Cardiac septum (tissue), 1 donor: Measurements from ENCODE around the gene HIKESHI. TPM values are rescaled to one million over a fixed set of nuclear protein-coding genes. Genes with fewer than 3 reads are reported as not detected.
"Not testable (repeated sequence)": the region's sequence is repeated elsewhere in the genome, so short reads cannot be mapped to it uniquely, and the experiment has no call there.

ENCODE experiments used
- DNase-seq: peaks from one replicate; pipeline ENCODE4 v3.0.0-alpha.2; 2020; ENCODE audit warnings: low spot score
- intact Hi-C: fragments of 100-400 bp; cut with DNase I; formaldehyde crosslinking; loops from one replicate; pipeline ENCODE4 v1.14.0; 2022
- long read RNA-seq: library from polyadenylated mRNA; unstranded; transcript quantifications from one replicate; pipeline ENCODE4 v2.0.0, GENCODE V29; 2021
- total RNA-seq: library from RNA; stranded (reverse); fragmentation: NEBNext Ultra II Directional; extraction: Animal tissue kit (Norgen Biotek cat#: 25700); gene quantifications from one replicate; pipeline ENCODE4 v1.2.1, GENCODE V29; 2021
- donor health status: DM: no; HTN: no; CAD: no.

The HIKESHI gene, protein sequence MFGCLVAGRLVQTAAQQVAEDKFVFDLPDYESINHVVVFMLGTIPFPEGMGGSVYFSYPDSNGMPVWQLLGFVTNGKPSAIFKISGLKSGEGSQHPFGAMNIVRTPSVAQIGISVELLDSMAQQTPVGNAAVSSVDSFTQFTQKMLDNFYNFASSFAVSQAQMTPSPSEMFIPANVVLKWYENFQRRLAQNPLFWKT
- total RNA-seq, result 37.4 TPM
- long read RNA-seq, transcript HIKESHI-201 (5 exons, 1,113 nt), result major isoform, 28 of 37 reads
- long read RNA-seq, partial matches to known transcripts, result 2 of 37 reads
- long read RNA-seq, other reads (novel, unspliced or antisense), result 4 of 37 reads

DNA sequence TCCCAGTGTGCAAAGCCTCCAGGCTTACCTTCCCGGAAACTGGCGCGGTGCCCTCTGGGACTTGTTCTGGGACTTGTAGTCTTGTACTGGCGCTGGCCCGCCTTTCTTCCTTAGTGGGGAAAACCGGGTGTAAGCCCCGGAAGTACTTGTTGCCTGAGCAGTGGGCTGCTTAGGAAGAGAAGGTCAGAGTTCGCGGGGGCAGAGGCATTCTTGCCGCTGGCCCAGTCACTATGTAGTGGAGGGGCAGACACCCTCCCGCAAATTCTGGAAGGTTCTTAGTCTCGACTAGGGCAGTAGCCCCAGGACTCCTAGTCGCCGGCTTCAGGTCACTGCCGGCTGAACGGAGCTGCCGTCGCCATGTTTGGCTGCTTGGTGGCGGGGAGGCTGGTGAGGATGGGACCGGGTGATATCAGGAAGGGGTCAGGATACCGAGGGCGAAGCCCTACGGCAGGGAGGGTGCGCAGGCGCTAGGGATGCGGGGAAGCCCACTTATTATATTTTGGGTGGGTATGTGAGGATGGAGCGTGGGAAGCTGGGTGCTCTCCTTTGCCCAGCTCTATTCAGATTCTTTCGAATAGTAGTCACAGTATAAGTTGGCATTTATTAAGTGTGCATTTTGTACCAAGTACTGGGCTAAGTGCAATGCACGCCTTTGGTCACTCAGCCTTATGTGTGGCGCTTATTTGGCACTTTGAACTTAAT, at the start of gene HIKESHI:
TSS of gene HIKESHI (plus strand) at position 149 of the 702 bp plus-strand sequence. CDS start at position 358, 209 bp downstream.
- intact Hi-C loops, result loop anchor here (1.0 to 5.0 kb wide), 2 partner anchors 57 to 445 kb away; partner anchors contain the start of gene CCDC83
- peak; percentile 99 for DNase-seq

DNA sequence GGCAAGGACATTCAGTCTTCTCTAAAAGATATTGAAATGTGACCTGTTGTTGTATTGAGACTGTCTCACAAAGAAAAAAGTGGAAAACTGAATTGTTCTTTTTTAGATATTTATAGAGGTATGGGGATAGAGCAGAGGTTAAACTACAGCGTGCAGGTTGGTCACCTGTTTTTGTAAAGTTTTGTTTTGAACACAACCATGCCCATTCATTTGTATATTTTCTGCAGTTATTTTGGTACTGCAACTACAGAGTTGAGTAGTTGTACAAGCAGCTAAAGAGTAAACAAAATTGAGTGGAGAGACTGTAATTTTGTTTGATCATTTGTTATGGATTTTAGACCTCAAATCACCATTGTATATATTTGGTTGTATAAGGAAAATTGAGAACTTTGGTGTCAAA, 46.1 kb upstream of the HIKESHI start:
- no peak for DNase-seq
- intact Hi-C loops, result no loop called here

DNA sequence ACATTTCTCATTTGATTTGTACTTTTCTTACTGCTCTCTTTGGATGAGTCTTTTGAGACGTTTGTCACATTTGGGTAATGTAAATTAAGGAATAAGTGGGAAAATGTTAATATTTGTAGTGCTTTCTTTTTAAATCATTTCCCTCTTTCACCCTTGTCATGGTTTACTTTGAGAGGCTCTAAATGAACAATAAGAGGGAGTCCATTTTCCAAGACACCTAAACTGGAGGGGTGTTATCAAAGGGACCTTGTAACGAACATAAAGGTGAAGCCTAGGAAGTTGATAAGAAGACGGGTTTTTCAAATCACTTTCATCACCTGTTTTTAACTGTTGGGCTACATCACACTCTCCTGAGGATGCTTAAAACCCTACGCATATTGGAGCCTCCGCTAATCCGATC, 45.4 kb upstream of the HIKESHI start:
- DNase-seq, result no peak
- intact Hi-C loops, result no loop called here

DNA sequence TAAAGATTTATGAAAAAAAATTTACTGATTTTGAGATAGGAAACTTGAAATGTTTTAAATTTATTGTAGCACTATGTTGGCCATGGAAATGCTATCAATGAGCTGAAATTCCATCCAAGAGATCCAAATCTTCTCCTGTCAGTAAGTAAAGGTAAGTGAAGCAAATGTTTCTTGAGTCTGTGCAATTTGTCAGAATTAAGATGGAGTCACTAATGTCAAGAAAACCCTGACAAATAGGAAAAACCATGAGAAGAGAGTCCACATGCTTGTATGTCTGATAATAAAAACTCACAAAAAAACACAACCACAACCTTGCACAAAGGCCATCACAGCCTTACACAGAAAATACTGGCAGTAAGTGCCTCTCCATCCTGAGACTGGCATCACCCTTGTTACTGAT, 44.6 kb upstream of the HIKESHI start:
- intact Hi-C loops, result no loop called here
- no peak for DNase-seq

DNA sequence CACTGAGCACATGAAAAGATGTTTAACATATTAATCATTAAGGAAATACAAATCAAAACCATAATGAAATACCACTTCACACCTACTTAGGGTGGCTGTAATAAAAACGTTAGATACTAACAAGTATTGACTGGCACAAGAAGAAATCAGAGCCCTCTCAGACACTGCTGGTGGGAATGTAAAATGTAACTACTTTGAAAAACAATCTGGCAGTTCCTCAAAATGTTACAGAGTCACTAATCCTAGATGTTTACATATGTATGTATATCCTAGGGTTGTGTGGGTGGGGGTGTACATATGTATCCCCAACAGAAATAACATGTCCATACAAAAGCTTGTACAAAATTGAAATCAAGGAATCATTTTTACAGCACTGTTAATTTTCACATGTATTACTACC, 42.3 kb upstream of the HIKESHI start:
- intact Hi-C loops, result no loop called here
- DNase-seq, result no peak

DNA sequence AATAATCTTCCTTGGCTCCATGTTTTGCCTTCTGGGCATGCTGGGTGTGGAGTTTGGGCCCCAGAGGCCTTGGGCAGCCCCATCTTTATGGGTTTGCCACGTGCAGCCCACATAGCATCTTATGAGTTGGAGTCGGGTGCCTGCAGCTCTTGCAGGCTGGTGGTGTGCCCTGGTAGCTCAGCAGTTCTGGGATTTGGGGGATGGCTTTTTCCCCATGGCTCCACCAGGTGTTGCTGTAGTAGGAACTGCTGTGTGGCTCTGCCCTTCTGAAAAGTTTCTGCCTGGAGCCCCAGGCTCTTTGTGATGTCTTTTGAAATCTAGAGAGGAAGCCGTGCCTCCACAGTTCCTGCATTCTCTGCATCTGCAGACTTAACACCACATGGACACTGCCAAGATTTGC, 40.7 kb upstream of the HIKESHI start:
- intact Hi-C loops, result no loop called here
- DNase-seq, result no peak

DNA sequence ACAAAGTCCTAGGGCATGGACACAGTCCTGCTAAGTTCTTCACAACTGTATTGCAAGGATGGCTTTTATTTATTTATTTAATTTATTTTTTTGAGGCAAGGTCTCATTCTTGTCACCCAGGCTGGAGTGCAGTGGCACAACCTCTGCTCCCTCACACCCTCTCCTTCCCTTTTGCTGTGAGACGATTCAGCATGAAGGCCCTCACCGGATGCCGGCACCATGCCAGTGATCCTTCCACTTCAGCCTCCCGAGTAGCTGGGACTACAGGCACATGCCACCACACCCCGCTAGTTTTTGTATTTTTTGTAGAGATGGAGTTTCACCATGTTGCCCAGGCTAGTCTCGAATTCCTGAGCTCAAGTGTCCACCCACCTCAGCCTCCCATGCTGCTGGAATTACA, 39.7 kb upstream of the HIKESHI start:
- intact Hi-C loops, result no loop called here
- DNase-seq, result no peak

DNA sequence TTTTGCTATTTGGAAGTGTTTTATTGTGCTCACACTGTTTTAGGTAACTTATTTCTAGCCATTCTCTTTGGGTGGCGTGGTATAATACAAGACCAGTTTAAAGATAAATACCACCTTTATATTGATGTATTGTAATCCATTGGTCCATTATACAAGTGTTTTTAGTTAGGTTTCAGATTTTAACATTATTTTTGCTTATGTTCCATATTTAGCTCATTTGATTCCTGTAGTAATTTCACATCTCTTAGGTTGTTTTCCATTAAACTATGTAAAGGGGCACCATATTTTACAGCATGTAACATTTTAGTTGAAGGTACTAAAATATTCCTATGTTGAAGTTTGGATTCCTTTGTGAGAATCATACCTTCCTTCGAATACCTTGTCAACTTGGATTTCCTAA, 37.4 kb upstream of the HIKESHI start:
- DNase-seq, result no peak
- intact Hi-C loops, result no loop called here

DNA sequence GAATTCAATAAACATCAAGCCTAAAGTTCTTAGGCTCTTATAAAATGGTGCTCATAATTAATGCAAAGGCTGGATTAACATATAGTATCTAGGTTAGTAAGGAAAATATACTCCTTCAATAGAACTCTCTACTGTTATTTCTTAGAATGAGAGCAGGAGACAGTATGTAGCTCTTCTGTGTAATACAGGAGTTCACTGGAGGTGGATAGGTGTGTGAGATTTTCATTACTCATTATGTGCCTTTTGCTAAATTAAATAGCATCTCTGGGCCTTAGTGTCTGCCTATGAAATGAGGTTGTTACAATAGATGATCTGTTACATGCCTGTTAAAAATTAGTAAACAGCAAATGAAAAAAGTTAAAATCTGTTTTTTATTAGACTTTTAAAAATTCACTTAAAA, 36.8 kb upstream of the HIKESHI start:
- intact Hi-C loops, result no loop called here
- no peak for DNase-seq

DNA sequence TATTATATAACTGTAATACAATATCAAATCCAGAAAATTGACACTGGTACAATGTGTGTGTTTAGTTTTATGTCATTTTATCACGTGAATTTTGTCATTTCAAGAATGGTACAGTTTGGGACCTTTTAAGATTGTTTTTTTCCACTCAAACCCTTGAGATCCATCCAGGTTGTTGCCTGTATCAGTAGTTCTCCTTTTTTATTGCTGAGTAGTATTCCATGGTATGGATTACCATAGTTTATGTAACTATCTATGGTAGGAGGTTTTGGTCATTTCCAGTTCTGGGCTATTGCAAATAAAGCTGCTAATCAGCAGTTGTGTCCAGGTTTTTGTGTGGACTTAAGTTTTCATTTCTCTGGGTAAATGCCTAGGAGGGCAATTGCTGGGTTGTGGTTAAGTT, 32.4 kb upstream of the HIKESHI start:
- DNase-seq, result no peak
- intact Hi-C loops, result no loop called here

DNA sequence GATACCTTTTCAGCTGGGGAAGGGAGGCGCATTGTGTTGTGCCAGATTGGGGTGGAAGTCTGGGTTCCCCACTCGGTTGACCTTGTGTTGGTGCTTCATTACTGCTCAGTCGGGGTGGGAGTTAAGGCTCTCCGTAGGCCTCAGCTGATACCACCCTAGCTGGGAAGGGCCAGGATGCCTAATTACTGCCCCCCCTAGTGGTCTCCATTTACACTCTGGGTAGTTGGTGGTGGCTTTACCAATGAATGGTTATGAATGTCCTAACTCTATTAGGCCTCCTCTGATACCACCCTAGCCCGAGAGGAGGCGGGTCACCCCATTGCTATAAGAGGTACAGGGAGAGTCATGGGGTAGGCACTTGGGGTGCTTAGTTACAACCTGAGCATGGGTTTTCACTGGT, 27.5 kb upstream of the HIKESHI start:
- DNase-seq, result no peak
- intact Hi-C loops, result no loop called here

DNA sequence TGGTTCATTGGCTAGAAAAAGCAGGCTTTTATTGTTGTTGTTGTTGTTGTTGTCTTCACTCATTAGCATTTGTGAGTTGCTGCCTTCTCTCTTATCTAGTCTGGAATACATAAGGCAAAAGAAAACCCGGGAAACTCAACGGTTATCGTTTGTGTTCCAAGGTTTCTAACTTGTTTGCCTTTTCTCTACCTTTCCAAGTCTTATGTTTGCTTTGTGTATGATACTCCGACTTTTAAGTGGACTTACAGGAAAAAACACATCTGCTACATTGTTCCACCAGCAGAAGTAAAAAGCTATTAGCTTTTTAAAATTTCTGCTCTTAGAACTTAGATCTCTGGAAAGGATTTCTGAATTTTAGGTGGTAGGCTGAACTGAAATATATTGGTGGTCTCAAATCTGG, 27.0 kb upstream of the HIKESHI start:
- DNase-seq, result no peak
- intact Hi-C loops, result no loop called here

DNA sequence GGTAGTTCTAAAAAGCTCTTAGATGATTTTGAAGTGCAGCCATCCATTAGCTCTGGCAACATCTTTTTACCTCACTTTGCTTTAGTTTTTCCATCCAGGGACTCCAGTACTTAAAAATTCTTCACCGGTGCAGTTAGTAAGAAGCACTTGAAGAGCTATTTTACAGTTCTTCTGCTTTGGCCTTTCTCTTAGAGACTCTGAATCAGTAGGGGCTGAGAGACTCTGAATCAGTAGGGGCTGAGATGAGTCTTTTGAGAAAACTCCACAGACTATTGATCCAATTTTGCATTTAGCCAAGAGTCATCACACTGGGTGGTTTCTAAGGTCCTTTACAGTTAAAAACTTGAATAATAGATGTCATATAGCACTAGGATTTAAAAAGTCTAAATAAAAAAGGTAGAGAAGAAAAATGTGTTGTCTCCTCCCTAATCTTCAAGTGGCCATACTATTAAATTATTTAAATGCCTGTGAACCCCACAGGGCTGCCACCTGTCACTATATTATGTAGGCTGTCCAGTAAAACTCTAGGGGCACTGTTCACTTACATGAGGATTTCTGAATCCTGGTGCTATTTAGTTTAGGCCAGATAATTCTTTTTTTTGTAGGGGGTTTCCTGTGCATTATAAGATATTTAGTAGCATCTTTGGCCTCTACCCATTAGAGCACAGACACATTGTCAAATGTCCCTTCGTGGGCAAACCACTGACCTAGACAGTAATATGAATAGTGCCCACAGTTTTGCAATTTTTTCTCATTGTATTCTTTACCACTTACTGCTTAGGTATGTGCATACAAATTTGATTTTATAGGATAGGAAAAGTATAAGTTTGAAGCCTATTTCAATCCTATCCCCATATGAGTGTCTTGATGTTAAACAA, 26.3 kb upstream of the HIKESHI start:
- DNase-seq, result no peak
- intact Hi-C loops, result no loop called here

DNA sequence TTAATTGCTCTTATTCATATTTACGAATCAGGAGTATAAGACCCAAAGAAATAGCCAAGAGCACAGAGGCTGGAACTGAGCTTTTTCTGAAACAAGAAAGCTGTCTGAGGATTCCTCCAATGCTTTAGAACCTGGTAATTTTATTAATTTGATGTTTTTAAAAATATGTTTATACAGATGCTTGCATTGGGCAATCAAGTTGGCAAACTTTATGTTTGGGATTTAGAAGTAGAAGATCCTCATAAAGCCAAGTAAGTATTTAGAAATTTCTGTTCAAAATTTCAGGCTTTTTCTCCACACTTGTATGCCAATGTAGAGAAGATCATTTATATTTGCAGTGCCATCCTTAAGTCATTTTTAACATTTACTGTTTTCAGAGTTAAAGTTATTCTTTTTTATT, 24.3 kb upstream of the HIKESHI start:
- no peak for DNase-seq
- intact Hi-C loops, result no loop called here

DNA sequence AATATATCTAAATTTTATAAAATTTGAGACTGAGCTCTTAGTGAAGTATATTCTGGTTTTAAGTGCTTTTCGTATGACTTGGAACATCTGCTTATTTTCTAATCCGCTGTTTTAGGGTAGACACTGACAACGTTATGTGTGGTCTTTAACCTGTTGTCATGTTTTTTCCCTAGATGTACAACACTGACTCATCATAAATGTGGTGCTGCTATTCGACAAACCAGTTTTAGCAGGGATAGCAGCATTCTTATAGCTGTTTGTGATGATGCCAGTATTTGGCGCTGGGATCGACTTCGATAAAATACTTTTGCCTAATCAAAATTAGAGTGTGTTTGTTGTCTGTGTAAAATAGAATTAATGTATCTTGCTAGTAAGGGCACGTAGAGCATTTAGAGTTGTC, 23.8 kb upstream of the HIKESHI start:
- no peak for DNase-seq
- intact Hi-C loops, result no loop called here

DNA sequence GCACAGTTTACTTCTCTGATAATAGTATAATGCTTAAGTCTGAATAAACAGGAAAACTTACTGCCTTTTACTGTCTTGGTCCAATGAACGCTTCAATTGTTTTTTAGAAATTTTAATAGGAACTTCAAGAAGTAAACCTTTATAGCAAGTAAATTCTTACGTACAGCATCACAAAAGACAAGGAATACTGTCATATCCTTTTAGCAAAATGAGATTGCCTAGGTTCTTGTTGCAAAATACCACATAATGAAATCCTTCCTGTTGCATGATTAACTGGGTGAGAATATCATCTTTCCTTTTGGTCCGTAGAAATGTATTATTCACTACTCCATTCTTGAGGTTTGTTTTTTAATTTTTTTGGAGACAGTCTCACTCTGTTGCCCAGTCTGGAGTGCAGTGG, 22.3 kb upstream of the HIKESHI start:
- intact Hi-C loops, result loop anchor here (5.0 kb wide), 1 partner anchor 422 kb away; the partner anchor contains the start of gene CCDC83
- no peak for DNase-seq

DNA sequence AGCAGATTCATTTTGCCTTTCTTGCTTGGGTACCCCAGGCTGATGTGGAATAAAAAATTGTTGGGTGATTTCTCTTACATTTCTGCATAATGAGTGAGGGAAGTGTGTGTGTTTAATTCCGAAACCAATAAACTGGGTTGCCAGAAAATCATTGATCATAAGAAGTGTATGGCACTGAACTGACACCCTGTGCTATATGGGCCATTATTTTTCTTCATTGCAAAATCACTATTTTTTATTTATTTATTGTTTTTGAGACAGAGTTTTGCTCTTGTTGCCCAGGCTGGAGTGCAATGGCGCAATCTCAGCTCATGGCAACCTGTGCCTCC, 14.6 kb upstream of the HIKESHI start:
- intact Hi-C loops, result no loop called here
- DNase-seq, result no peak

DNA sequence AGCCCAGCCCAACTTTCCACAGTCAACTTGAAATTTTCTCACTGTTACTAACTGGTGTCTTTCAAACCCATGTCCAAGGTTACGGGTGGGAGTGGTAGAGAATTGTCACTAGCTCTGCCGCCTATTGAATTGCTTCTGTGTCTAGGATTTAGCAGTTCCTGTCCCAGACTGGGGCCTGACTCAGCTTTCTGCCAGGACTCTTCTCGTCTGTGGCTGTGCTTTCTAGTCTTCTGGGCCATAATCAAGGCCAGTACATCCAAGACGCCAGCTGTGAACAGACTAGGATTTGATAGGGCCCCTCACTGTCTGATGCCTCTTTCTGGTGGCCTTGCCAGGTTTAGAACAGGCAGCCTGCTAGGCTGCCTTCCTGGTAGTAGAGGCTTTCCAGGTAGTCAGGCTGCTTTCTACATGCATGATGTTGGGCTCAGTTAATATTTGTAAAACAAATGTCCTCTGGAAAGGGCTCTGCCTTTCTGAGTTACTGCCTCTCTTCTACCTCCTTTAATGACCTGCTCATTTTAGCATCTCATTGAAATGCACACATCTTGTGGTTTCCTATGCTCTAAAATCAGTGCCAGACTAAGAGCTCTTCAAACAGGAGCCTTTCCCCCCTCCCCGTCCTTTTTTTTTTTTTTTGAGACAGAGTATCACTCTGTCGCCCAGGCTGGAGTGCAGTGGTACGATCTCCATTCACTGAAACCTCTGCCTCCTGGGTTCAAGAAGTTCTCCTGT, 13.1 kb upstream of the HIKESHI start:
- intact Hi-C loops, result no loop called here
- DNase-seq, result no peak

DNA sequence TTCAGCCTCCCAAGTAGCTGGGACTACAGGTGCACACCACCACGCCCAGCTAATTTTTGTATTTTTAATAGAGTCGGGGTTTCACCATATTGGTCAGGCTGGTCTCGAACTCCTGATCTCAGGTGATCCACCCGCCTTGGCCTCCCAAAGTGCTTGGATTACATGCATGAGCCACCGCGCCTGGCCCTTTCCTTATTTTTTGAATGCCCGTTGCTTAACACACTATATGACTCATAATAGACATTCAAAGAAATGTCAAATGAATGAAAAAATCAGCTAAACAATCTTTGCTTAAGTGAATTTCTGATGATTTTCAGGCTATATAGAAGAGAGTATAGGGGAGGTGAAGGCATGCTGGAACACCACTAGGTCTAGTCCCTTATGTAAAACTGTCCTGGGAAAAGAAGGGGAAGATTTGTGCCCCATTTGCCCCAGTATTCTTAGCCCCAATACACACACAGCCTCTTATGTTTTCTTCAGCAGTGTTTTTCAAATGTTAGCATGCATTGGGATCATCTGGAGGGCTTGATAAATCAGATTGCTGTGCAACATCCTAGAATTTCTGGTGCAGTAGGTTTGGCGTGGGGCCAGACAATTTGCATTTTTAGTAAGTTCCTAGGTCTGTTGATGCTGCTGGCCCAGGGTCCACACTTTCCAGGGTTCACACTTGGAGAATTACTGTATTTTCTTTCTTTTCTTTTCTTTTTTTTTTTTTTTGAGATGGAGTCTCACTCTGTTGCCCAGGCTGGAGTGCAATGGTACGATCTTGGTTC, 12.3 kb upstream of the HIKESHI start:
- intact Hi-C loops, result loop anchor here (5.0 kb wide), 1 partner anchor 347 kb away; no protein-coding TSS in a partner anchor
- DNase-seq, result not testable (repeated sequence)
